Measurements from ENCODE around the gene MCRIP2.

GRCh38 chr16:676913-677312 lies 35.3 kb downstream of the MCRIP2 start:
- no peak for TF ChIP-seq CTCF (IDR thresholded peaks at IDR 0.05)
- TF ChIP-seq POLR2A (IDR thresholded peaks at IDR 0.05) = no peak

Measured in testis (tissue), 2 donors.